GM21576 (cell line): ENCODE results near the gene RELA.
A peak's percentile ranks its signal among the peaks of the same experiment; 100 is the strongest.

Source experiments
- ATAC-seq: cut with Tn5 transposase; IDR thresholded peaks from one replicate; pipeline ENCODE4 v1.9.1; 2021; ENCODE audit warnings: mild to moderate bottlenecking, moderate library complexity; ENCODE audit not compliant: unreplicated experiment

Gene RELA

DNA sequence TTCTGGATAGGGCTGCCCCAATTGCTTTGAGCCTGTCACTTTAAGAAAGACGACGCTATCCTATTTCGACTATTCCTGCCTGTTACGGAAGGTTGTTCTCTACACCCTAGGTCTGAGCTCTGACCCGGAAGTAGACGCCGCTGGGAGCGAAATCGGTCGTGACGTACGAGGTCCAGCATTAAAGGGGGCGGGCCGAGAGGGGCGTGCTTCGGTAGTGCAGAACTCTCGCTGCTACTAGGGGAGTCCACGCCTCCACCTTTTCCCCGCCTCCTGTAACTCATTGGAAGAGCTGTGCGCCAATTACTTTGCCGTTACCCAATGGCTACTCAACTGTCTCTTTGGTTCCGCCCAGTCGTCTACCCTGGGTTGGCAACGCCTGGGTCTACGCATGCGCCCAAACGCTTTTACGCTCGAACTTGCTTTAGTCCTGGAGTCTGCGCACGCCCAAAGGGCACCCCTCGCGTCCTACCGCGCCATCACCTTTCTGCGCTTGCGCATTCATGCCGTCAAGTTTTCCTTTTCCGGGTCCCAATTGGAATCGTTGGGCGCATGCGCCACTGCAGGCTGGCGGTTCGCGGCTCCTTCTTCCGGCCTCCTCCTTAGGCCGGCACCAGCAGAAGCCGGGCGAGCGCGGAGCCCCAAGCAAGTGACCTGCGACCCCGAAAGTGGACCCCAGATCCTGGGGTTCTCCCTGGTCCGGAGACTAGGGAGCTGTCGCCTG, 47.3 kb downstream of the RELA start, which contains the start of gene PCNX3:
TSS of gene PCNX3 (plus strand) at position 548 of the 721 bp plus-strand sequence. CDS start 536 bp downstream, outside the sequence.
- ATAC-seq, result peak; percentile 69

DNA sequence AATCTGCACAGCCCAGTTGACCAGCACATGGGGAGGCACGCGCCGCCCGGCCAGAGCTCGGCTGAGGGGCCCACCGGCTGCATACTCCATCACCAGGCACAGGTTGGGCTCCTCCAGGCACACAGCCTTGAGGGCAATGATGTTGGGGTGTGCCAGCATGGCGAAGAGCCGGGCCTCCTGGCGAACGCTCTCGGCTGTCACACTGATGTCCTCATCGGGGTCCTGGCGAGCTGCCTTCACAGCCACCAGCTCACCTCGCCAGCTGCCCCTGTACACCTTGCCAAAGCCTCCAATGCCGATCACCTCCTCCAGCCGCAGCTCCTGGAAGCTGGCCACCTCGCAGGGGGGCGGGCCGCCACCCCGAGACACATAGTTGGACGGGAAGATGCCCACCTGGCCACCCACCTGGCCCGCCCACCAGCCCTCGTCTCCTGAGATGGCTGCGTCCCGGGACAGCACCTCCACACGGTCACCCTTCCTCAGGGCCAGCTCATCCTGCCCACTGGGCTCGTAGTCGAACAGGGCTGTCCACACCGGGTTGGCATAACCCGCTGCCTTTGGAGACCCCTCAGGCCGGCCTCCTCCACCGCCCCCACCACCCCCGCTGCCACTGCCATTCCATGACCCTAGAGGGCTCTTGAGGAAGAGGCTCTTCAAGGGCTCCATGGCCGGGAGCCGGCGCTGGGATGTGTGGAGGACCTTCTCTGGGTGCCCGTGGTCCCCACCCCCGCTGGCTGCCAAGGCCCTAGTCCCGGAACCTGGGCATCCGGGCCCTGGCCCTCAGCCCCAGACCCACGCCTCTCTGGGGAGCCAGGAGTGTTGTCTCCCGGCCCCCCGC, 49.4 kb downstream of the RELA start:
- ATAC-seq, result no peak

DNA sequence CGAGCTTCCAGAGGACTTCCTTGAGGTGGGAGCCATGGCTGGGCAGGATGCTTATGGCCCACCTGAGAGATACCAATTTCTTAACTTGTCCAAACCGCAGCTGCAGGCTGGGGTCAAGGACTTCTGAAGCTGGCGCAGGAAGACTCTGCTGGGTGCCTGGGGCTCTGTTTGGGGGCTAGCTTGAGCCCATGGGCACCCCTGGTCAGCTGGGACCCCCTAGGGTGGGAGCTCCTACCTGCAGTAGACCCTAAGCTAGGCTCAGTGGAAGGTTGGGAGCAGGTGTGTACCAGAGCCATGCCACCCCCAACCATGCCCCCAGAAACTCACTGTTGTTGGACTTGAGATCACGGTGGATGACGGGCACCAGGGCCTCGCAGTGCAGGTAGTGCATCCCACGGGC, 50.0 kb downstream of the RELA start:
- ATAC-seq, result no peak

DNA sequence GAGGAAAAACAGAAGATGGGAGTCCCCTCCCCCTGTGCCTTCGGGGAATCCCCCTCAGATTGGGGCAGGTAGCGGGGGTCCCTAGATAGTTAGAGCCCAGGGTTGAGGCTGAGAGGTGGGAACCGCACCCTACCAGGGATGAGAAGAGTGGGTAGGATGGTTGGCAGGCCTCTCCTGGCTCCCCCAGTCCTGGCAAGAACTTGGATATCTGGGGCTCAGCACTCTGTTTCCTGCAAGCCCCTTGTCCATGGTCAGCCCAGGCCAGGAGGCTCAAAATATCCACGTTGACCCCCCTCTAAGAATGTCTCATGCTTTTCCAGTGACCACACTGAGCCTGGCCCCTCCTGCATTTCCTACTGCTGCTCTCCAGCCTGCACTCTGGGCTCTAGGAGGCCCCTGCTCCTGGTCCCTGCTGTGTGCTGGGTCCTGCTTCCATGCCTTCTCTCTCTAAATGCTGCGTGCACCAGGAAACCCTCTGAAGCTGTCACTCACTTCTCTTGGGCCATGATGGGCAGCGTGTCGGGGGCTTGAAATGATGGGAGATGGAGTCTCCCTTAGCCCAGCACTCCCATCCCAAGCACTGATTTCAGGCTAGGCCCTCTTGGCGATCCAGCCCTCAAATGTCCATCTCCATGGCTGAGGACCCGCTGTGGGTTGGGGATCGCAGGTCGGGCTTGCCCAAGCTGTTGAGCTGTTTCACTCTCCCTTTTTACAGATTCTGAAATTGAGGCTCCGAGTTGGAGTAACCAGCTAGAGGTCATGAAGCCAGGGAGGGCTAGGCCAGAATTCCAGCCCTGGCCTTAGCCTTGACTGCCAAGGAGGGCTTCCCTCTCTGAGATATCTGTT, 50.7 kb downstream of the RELA start:
- no peak for ATAC-seq

DNA sequence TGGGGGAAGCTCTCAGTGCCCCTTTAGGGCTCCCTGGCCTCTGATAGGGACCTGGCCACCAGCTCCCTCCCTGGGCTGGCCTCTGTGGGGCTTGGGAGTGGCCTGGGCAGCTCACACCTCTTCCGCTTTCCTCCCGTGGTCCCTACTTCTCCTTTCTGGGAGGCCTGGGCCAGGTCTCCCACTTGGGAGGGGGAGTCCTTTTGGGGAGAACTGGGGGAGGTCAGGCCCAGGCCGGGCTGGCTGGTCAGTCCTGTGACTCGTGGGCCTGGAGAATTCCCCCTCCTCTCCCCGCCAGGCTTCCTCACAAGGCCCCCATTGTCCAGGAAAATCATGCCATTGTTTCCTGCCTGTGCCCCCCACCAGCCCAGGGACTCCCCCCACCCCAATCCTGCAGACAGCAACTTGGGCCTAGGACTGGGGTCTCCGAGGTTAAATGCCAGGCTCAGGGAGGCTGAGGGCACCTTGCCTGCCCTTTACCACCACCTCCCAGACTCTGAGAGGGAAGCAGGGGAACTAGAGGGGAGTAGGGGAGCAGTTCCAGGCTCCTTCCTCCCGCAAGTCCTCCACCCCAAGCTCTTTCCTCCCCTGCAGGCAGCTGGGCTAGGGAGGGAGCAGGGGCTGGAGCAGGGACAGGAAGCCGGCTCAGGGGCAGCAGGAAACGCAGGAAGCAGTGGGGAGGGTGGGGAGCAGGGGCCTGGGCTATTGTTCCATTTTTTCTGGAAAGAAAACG, 51.5 kb downstream of the RELA start:
- ATAC-seq, result no peak

DNA sequence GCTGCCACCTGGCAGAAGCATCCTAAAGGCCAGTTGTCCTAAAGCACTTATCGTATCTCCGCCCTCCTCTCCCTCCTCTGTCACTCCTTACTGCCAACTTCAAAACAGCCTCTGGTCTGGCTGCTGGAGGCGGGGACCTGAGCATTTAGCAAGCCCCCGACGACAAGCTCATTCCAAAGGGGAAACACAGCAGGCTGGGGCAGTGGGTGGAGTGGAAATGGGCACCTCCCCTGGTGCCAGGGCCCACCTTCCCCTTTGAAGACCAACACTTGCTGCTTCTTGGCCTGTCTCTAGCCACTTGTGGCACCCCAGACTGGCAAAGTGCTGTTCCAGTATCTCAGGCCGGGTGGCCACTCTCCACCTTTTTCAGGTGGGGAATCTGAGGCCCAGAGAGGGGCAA, 52.3 kb downstream of the RELA start:
- no peak for ATAC-seq

DNA sequence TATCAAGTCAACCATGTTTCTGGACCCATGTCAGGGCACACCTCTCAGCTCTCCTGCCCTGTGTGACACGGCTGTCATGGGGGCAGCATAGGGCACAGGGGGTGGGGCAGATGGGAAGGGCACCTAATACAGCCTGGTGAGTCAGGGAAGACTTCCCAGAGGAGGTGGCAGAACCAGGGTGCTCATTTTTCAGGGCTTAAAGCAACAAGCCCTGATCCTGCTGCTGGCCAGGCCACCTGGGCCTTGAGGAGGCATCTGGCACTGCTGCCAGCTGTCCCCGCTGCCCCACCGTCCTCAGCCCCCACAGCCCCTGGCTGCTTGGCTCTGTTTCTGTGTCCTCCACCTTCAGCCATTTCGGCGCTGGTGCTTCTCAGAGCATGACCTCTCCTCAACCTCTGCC, 53.1 kb downstream of the RELA start:
- no peak for ATAC-seq

DNA sequence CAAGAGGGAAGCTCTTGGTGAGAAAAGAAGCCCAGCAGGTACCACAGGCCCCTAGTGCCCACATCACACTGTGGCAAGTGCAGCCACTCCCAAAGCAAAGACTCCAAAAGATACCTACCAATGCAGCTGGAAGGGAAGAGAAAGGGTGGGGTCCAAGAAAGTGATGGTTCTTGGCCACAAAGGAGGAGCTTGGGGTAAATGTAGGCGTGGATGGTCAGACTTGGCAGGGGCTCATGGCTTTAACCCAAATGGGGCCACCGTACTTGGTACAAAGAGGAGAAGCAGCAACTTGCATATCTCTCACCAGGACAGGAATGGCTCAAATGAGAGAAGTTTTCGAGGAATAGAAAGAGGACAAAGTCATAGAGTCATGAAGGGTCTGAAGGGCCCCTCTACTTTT, 53.5 kb downstream of the RELA start:
- no peak for ATAC-seq

DNA sequence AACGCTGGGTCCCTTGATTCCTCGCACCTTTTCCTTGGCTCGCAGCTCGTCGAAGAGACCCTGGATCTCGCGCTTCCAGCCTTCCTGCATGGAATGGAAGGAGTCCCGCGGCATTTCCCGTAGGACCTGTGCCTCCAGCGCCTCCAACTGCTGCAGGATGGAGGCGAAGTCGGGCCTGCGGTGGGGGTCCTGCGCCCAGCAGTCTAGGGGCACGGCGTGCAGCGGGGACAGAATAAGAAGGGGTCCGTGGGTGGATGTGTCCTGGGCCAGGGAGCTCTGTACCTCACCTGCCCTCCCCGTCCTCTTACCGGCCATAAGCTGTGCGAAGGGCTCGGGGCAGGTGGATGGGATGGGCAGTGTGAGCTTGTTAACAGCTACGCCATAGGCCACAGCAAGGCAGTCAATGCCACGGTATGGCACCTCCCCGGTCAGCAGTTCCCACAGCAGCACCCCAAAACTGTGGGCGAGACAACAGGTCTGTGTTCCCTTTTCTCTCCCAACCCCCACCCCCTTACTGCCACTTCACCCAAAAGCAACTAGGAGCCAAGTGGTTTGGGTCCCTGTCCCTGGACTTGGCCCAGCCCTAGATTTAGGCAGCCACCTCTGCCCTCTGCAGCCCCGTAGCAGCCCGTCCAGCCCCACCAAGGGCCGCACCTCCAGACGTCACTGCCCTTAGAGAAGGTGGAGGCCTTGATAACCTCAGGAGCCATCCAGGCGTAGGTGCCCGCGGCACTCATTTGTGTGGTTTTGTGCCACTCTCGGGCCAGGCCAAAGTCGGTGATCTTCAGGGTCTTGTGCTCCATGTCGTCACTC, 54.9 kb downstream of the RELA start:
- no peak for ATAC-seq

DNA sequence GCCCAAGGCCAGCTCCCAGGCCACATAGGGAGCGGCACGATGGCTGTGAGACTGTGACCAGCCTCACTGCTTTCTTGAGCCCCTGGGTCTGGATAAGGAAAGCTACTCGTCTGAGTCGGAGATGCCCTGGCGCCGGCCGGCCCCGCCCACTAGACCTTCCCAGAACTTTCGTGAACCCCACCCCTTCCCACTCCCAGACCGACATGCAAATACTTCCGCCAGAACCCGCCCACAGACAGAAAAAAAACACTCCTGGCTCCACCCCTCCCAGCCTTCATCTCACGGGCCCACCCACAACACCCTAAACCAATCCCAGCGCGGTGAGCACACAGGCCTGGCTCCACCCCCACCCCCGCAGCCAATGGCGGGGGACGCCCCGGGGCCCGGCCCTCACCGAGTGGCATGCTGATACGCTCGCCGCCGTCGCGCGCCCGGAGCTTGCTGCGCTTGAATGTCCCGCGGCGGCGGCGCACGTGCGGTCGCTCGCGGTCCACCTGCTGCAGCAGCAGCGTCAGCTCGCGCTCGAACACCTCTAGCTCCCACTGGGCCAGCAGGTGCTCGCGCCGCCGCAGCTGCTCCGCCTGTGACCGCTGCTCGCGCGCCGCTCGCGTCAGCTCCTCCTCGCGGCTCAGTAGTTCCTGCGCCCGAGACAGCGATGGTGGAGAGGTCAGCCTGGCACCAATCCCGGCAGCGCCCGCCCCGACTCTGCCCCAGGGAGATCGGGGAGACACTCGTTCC, 55.7 kb downstream of the RELA start:
- no peak for ATAC-seq

DNA sequence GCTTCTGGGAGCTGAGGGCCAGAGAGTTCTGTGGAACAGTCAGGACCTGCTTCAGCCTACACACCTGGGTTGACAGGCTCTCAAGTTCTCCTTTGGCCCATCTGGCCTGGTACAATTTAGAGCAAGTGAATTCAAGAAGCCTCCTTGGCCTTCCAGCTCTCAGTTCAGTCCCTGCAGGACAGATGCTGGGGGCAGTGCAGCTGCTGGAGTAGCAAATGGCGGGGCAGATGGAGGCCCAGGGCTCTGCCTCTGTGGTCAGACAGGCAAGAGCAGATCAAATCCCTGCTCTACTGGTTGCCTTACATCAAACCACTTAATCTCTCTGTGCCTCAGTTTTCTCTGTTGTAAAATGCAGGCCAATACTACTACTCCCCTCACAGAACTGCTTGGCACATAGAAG, 58.5 kb downstream of the RELA start:
- no peak for ATAC-seq
